DND-41 (cell line): Measurements from ENCODE around the gene LRRC37A3.
A peak's percentile ranks its signal among the peaks of the same experiment; 100 is the strongest.
"Not testable (repeated sequence)": the region's sequence is repeated elsewhere in the genome, so short reads cannot be mapped to it uniquely, and the experiment has no call there.

Experiments
- ATAC-seq: fragments of 200-7000 bp; cut with Tn5 transposase; 3 replicates; pipeline ENCODE4 v1.9.1; 2021; ENCODE audit warnings: low read depth; ENCODE audit not compliant: insufficient read depth
- DNase-seq: peaks from one replicate; pipeline ENCODE4 v3.0.0-alpha.2; 2020
- H2AFZ ChIP-seq: 2 replicates; pipeline ENCODE4 v1.6.0; 2012; ENCODE audit warnings: low read depth, low read length
- H3K27ac ChIP-seq: 2 replicates; pipeline ENCODE4 v1.5.1; 2012; ENCODE audit warnings: low read length, inconsistent platforms
- H3K27me3 ChIP-seq: fragments of 200-600 bp; sonication (generic); 2 replicates; pipeline ENCODE4 v1.6.0; 2012; ENCODE audit warnings: low read length, mild to moderate bottlenecking, inconsistent platforms; ENCODE audit not compliant: insufficient read depth, poor library complexity
- H3K36me3 ChIP-seq: 2 replicates; pipeline ENCODE4 v1.5.1; 2012; ENCODE audit warnings: low read length, inconsistent platforms; ENCODE audit not compliant: insufficient read depth
- H3K4me1 ChIP-seq: 2 replicates; pipeline ENCODE4 v1.5.1; 2012; ENCODE audit warnings: mild to moderate bottlenecking, low read length; ENCODE audit not compliant: insufficient read depth
- H3K4me2 ChIP-seq: 2 replicates; pipeline ENCODE4 v1.6.0; 2012; ENCODE audit warnings: mild to moderate bottlenecking, moderate library complexity, low read length, inconsistent platforms; ENCODE audit not compliant: insufficient read depth
- H3K4me3 ChIP-seq, 2 experiments: fragments of 200-600 bp in 1 of 2; shearing (Covaris generic) in 1 of 2; 2 replicates each; pipeline ENCODE4 v1.5.1; 2012 to 2016; ENCODE audit warnings: inconsistent platforms in 2 of 2, low read length in 2 of 2, mild to moderate bottlenecking in 2 of 2, low read depth in 1 of 2, moderate library complexity in 1 of 2
- H3K79me2 ChIP-seq: 2 replicates; pipeline ENCODE4 v1.6.0; 2012; ENCODE audit warnings: low read length, inconsistent platforms; ENCODE audit not compliant: insufficient read depth
- H3K9ac ChIP-seq: 2 replicates; pipeline ENCODE4 v1.6.0; 2012; ENCODE audit warnings: low read depth, mild to moderate bottlenecking, inconsistent platforms, low read length, moderate library complexity
- H3K9me3 ChIP-seq: 2 replicates; pipeline ENCODE4 v1.5.1; 2012; ENCODE audit warnings: low read length, moderate library complexity, mild to moderate bottlenecking, inconsistent platforms; ENCODE audit not compliant: insufficient read depth, severe bottlenecking
- H4K20me1 ChIP-seq: 2 replicates; pipeline ENCODE4 v1.6.0; 2012; ENCODE audit warnings: low read length; ENCODE audit not compliant: insufficient read depth
- EZH2 ChIP-seq: IDR thresholded peaks from 3 replicates; pipeline ENCODE4 v1.6.1; 2012; ENCODE audit warnings: borderline replicate concordance, low read depth, mild to moderate bottlenecking, moderate library complexity, low read length, inconsistent platforms; ENCODE audit not compliant: severe bottlenecking
- TF ChIP-seq, protein P1 (sequence below): IDR thresholded peaks from 2 replicates; pipeline ENCODE4 v1.5.1; 2012; ENCODE audit warnings: borderline replicate concordance, low read length, moderate library complexity, mild to moderate bottlenecking; ENCODE audit not compliant: poor library complexity, severe bottlenecking; ENCODE audit errors: extremely low read depth

LRRC37A3 gene

DNA sequence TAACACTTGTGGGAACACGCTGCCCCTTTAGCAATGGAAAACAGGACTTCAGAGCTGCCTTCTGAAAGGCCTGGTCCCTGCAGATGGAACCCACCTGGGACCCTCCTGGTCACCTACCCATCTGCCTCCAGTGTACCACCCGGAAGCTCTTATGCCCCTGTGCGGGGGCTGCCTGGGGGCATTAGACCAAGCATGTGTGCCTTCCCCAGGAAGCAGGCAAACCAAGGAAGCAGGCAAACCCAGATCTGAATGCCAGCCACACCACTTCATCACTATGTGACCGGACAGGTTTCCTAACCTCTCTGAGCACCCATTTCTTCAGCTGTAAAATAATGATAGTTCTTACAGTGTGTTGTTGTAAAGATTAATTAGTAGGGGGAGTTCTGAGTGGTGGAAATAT is 20.8 kb upstream of the LRRC37A3 start:
- H3K27me3 ChIP-seq, result no peaks in the 10 kb centered on the region
- ATAC-seq, result no peak
- H3K27ac ChIP-seq, result no peak overlapping the region
- H3K36me3 ChIP-seq, result no peaks in the 10 kb centered on the region
- no peak overlapping the region for H2AFZ ChIP-seq
- TF ChIP-seq EZH2, result no peak
- TF ChIP-seq, protein P1, sequence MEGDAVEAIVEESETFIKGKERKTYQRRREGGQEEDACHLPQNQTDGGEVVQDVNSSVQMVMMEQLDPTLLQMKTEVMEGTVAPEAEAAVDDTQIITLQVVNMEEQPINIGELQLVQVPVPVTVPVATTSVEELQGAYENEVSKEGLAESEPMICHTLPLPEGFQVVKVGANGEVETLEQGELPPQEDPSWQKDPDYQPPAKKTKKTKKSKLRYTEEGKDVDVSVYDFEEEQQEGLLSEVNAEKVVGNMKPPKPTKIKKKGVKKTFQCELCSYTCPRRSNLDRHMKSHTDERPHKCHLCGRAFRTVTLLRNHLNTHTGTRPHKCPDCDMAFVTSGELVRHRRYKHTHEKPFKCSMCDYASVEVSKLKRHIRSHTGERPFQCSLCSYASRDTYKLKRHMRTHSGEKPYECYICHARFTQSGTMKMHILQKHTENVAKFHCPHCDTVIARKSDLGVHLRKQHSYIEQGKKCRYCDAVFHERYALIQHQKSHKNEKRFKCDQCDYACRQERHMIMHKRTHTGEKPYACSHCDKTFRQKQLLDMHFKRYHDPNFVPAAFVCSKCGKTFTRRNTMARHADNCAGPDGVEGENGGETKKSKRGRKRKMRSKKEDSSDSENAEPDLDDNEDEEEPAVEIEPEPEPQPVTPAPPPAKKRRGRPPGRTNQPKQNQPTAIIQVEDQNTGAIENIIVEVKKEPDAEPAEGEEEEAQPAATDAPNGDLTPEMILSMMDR, result no peak
- no peak overlapping the region for H3K4me2 ChIP-seq
- no peak for DNase-seq
- H3K9me3 ChIP-seq, result no peaks in the 10 kb centered on the region
- no peak overlapping the region for H3K4me3 ChIP-seq
- no peaks in the 10 kb centered on the region for H4K20me1 ChIP-seq
- H3K4me1 ChIP-seq, result no peaks in the 10 kb centered on the region
- no peak overlapping the region for H3K9ac ChIP-seq
- H3K79me2 ChIP-seq, result no peaks in the 10 kb centered on the region

- DNase-seq (no peak), ATAC-seq (peak; percentile 69)
- no peaks in the 10 kb centered on the region for H3K4me1 ChIP-seq
- no peak overlapping the region for H3K4me2 ChIP-seq
- H3K36me3 ChIP-seq, result no peaks in the 10 kb centered on the region
- TF ChIP-seq, protein P1, result peak; percentile 68
- TF ChIP-seq EZH2, result no peak
- no peak overlapping the region for H3K9ac ChIP-seq
- H3K9me3 ChIP-seq, result no peaks in the 10 kb centered on the region
- no peaks in the 10 kb centered on the region for H4K20me1 ChIP-seq
- H3K79me2 ChIP-seq, result no peaks in the 10 kb centered on the region
- H3K4me3 ChIP-seq, result no peak overlapping the region
- no peak overlapping the region for H3K27ac ChIP-seq
- H3K27me3 ChIP-seq, result no peaks in the 10 kb centered on the region
- no peak overlapping the region for H2AFZ ChIP-seq
Observed at GRCh38 chr17:64938925-64939474, 19.7 kb upstream of the LRRC37A3 start.

GRCh38 chr17:64938290-64938689 is 19.0 kb upstream of the LRRC37A3 start:
- DNase-seq (no peak), ATAC-seq (no peak; the same call in 2 of the 3 replicates)
- Histone ChIP-seq H3K36me3 (no peaks in the 10 kb centered on the region), H3K79me2 (no peaks in the 10 kb centered on the region), H4K20me1 (no peaks in the 10 kb centered on the region), H3K9me3 (no peaks in the 10 kb centered on the region), H3K27me3 (no peaks in the 10 kb centered on the region), H3K4me3 (no peak overlapping the region), H3K4me1 (no peaks in the 10 kb centered on the region), H2AFZ (no peak overlapping the region), H3K27ac (no peak overlapping the region), H3K4me2 (no peak overlapping the region), H3K9ac (no peak overlapping the region)
- TF ChIP-seq EZH2, result no peak
- TF ChIP-seq, protein P1, result no peak

DNA sequence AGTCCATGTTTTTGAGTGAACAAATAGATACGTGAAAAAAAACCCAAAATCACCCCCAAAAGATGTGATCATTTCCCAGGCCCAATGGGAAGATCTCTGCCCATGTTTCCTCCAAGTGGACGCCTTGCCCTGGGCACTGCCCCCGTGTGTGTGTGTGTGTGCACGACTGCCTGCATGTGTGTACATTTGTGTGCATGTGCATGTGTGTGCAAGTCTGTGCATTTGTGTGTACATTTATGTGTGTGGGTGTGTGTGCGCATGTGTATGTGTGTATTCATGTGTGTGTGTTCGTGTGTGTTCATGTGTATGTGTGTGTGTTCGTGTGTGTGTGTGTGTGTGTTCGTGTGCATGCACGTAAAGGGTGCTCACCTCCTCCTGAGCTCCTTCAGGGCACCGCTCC is 16.8 kb upstream of the LRRC37A3 start:
- no peaks in the 10 kb centered on the region for H3K79me2 ChIP-seq

GRCh38 chr17:64934284-64934778 is 15.1 kb upstream of the LRRC37A3 start:
- ATAC-seq, H3K4me2 ChIP-seq, H3K9me3 ChIP-seq, H3K4me3 ChIP-seq, H3K36me3 ChIP-seq, H3K4me1 ChIP-seq, H3K9ac ChIP-seq, DNase-seq, H3K27ac ChIP-seq, H4K20me1 ChIP-seq, H3K27me3 ChIP-seq, H3K79me2 ChIP-seq, H2AFZ ChIP-seq: not testable (repeated sequence)

More for the DNA sequence above, 16.8 kb upstream of the LRRC37A3 start:
- H3K4me3 ChIP-seq, result no peak overlapping the region
- no peak overlapping the region for H3K9ac ChIP-seq
- H3K36me3 ChIP-seq, result no peaks in the 10 kb centered on the region
- no peaks in the 10 kb centered on the region for H4K20me1 ChIP-seq
- no peak for DNase-seq
- no peak overlapping the region for H2AFZ ChIP-seq
- no peak for TF ChIP-seq EZH2
- TF ChIP-seq, protein P1, result no peak
- H3K9me3 ChIP-seq, result no peaks in the 10 kb centered on the region
- no peaks in the 10 kb centered on the region for H3K27me3 ChIP-seq
- no peaks in the 10 kb centered on the region for H3K4me1 ChIP-seq
- no peak overlapping the region for H3K27ac ChIP-seq
- H3K4me2 ChIP-seq, result no peak overlapping the region
- ATAC-seq, result no peak
